ENCODE results near the gene ZYX.

DNA sequence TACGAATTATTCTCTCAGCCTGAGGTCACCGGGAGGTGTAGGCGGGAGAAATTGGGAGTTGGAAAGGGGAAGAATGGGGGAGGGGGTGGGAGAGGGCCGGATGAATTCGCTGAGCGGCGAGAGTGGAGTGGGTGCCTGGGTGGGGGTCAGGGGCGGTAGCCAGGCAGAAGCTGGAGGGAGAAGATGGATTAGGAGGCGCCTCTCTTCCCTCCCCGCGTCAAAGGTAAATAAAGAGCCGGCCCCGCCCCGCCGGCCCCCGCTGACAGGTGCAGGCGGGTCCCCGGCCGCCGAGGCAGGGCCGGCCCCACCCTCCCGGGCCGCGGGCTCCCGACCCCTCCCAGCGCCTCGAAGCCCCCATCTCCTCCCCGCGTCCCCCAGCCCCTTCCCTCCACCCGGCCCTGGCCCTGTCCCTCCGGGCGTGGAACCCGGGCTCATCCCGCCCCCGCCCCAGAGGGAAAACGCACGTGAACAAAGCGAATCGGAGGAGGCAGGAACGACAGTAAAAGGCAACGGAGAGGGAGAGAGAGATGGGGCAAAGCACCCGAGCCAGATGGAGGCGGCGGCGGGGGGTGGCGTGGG, 19.5 kb upstream of the ZYX start:
- TF ChIP-seq CTCF (conservative IDR thresholded peaks at IDR 0.05): no peak
- no peak for TF ChIP-seq ZFX (IDR thresholded peaks at IDR 0.05)

Data from C4-2B (cell line).